C1 segment of cervical spinal cord (tissue), 14 donors: Measurements from ENCODE around the gene PCDHGA10.
"Not testable (repeated sequence)": the region's sequence is repeated elsewhere in the genome, so short reads cannot be mapped to it uniquely, and the experiment has no call there.

ENCODE experiments used
- DNase-seq, 14 donors: peaks; one replicate each; lab custom pipeline; 2025; lab: John Stamatoyannopoulos, UW

The PCDHGA10 gene

DNA sequence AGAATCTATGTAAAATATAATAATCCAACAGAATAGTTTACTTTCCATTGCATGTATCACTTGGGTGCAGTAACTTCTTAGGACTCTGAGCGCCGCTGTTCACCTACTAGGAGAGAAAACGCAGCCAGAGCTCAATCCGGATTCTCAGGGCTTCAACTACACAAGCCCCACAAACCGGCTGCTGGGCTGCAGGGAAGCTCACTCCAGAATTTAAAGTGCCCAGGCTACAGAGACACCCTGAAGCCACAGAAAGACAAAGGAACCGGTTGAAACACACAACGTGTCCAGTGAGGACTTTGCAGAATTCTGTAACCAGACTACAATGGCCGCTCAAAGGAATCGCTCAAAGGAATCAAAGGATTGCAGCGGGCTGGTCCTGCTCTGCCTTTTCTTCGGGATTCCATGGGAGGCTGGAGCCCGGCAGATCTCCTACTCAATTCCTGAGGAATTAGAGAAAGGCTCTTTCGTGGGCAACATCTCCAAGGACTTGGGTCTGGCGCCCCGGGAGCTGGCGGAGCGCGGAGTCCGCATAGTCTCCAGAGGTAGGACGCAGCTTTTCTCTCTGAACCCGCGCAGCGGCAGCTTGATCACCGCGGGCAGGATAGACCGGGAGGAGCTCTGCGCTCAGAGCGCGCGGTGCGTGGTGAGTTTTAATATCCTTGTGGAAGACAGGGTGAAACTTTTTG, at the start of gene PCDHGA10:
Gene PCDHGA10 (plus strand): TSS at position 134 of the 686 bp plus-strand sequence. CDS start 189 bp downstream, at position 323.
- DNase-seq = no peak

GRCh38 chr5:141363952-141364660, 48.7 kb upstream of the PCDHGA10 start, which contains the start of gene PCDHGA5:
PCDHGA5 (plus strand) TSS chr5:141364162; CDS start chr5:141364331, 169 bp downstream.
- DNase-seq = no peak

DNA sequence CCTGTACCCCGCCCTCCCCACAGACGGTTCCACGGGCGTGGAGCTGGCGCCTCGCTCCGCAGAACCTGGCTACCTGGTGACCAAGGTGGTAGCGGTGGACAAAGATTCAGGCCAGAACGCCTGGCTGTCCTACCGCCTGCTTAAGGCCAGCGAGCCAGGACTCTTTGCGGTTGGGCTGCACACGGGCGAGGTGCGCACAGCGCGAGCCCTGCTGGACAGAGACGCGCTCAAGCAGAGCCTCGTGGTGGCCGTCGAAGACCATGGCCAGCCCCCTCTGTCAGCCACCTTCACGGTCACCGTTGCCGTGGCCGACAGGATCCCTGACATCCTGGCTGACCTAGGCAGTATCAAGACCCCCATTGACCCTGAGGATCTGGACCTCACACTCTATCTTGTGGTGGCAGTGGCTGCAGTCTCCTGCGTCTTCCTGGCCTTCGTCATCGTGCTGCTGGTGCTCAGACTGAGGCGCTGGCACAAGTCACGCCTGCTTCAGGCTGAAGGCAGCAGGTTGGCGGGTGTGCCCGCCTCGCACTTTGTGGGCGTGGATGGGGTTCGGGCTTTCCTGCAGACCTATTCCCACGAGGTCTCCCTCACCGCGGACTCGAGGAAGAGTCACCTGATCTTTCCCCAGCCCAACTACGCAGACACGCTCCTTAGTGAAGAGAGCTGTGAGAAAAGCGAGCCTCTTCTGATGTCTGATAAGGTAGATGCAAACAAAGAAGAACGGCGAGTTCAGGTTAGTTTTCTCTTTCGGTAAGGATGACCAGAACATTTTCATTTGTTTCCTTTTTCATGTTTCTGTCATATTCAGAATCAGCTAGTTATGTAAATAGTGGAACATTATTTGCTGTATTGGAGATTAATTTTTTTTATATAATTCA, 46.5 kb upstream of the PCDHGA10 start:
- no peak for DNase-seq

- no peak for DNase-seq
These were observed 42.6 kb upstream of the PCDHGA10 start, which contains the start of gene PCDHGB3 for GRCh38 chr5:141369994-141370848. PCDHGB3 (plus strand) TSS chr5:141370242; CDS start chr5:141370395, 153 bp downstream.

GRCh38 chr5:141371572-141372475, 41.0 kb upstream of the PCDHGA10 start:
- no peak for DNase-seq

DNA sequence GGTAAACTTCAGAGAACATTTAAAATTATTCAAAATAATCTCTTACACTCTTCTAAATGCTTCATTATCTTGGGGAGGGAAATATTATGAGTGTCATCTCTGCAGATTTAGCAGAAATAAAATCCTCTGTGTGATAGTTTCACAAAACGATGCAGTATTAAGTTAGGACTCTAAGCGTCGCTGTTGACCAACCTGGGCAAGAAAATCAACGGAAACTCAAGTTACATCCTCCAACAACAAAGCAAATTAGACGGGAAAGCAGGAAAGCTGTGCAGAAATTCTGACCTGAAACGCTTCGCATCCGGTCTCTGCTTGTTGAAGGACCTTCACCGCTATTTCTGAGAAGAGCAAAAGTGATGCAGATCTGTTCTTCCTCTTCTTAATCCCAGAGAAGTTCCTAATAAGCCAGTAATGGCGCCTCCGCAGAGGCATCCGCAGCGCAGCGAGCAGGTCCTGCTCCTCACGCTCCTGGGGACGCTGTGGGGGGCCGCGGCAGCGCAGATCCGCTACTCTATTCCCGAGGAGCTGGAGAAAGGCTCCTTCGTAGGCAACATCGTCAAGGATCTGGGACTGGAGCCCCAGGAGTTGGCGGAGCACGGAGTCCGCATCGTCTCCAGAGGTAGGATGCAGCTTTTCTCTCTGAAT, 39.0 kb upstream of the PCDHGA10 start, which contains the start of gene PCDHGA6:
Gene PCDHGA6 (plus strand): TSS at position 219 of the 645 bp plus-strand sequence. CDS start 193 bp downstream, at position 412.
- no peak for DNase-seq

GRCh38 chr5:141374627-141375026, 38.2 kb upstream of the PCDHGA10 start:
- no peak for DNase-seq

DNA sequence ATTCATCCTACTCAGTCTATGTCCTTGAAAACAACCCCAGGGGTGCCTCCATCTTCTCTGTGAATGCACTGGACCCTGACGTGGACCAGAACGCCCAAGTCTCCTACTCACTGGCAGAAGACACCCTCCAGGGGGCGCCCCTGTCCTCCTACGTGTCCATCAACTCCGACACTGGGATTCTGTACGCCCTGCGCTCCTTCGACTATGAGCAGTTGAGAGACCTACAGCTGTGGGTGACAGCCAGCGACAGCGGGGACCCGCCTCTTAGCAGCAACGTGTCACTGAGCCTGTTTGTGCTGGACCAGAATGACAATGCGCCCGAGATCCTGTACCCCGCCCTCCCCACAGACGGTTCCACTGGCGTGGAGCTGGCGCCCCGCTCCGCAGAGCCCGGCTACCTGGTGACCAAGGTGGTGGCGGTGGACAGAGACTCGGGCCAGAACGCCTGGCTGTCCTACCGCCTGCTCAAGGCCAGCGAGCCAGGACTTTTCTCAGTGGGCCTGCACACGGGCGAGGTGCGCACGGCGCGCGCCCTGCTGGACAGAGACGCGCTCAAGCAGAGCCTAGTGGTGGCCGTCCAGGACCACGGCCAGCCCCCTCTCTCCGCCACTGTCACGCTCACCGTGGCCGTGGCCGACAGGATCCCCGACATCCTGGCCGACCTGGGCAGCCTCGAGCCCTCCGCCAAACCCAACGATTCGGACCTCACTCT, 37.2 kb upstream of the PCDHGA10 start:
- not testable (repeated sequence) for DNase-seq

GRCh38 chr5:141382469-141383294, 30.1 kb upstream of the PCDHGA10 start, which contains the start of gene PCDHGA7:
PCDHGA7 (plus strand) TSS chr5:141382742; CDS start chr5:141382900, 158 bp downstream.
- DNase-seq = no peak

DNA sequence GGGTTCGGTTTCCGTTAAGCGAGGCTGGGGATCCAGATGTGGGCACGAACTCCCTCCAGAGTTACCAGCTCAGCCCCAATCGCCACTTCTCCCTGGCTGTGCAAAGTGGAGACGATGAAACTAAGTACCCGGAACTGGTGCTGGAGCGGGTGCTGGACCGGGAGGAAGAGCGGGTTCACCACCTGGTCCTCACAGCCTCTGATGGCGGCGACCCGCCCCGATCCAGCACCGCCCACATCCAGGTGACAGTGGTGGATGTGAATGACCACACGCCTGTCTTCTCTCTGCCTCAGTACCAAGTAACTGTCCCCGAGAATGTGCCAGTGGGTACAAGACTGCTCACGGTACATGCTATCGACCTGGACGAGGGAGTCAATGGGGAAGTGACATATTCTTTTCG, 29.4 kb upstream of the PCDHGA10 start:
- DNase-seq = no peak

- DNase-seq = no peak
These were observed 28.1 kb upstream of the PCDHGA10 start for GRCh38 chr5:141384471-141385267.

DNA sequence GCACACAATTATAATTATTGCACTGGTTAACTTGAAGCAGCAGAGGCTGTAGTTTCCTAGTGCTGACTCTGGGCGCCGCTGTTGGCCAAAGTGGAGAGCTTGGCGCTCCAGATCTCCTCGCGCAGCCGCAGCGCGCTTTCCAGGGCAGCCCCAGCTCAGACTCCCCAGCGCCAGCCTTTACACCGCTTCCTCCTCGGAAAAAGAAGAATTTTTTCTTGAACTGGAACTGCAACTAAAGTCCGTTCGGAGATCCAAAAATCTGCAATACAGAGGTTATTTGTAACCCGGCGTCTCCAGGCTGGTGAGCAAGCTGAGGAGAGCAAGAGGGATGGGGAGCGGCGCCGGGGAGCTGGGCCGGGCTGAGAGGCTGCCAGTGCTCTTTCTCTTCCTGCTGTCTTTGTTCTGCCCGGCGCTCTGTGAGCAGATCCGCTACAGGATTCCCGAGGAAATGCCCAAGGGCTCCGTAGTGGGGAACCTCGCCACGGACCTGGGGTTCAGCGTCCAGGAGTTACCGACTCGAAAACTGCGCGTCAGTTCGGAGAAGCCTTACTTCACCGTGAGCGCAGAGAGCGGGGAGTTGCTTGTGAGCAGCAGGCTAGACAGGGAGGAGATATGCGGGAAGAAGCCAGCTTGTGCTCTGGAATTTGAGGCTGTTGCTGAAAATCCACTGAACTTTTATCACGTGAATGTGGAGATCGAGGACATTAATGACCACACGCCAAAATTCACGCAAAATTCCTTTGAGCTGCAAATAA, 25.1 kb upstream of the PCDHGA10 start, which contains the start of gene PCDHGB4:
Gene PCDHGB4 (plus strand): TSS at position 142 of the 755 bp plus-strand sequence. CDS start 187 bp downstream, at position 329.
- not testable (repeated sequence) for DNase-seq

DNA sequence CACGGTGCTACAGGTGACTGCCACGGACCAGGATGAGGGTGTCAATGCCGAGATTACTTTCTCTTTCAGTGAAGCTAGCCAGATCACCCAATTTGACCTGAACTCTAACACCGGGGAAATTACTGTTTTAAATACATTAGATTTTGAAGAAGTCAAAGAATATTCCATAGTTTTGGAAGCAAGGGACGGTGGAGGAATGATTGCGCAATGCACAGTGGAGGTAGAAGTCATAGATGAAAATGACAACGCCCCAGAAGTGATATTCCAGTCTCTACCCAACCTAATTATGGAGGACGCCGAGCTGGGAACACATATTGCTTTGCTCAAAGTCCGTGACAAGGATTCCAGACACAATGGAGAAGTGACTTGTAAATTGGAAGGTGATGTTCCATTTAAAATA, 24.1 kb upstream of the PCDHGA10 start:
- DNase-seq = no peak

- DNase-seq = no peak
These were observed 23.4 kb upstream of the PCDHGA10 start for GRCh38 chr5:141389153-141390042.
